Subcutaneous abdominal adipose tissue (tissue), 5 donors: ENCODE data around the gene ARID4B.

Source experiments
- H3K27ac ChIP-seq: one replicate; pipeline ENCODE4 v1.7.0; 2013; ENCODE audit warnings: low read depth, mild to moderate bottlenecking, inconsistent platforms, low read length, moderate library complexity
- H3K27me3 ChIP-seq, 5 donors: one replicate each; pipeline ENCODE4 v1.7.0; 2013; ENCODE audit warnings: low read length in 5 of 5, inconsistent platforms in 1 of 5; ENCODE audit not compliant: control insufficient read depth in 5 of 5, insufficient read depth in 4 of 5
- H3K36me3 ChIP-seq, 5 donors: one replicate each; pipeline ENCODE4 v1.7.0; 2013; ENCODE audit warnings: low read length in 5 of 5; ENCODE audit not compliant: control insufficient read depth in 5 of 5, insufficient read depth in 5 of 5
- H3K4me1 ChIP-seq, 5 donors: one replicate each; pipeline ENCODE4 v1.7.0; 2013; ENCODE audit warnings: low read length in 5 of 5, mild to moderate bottlenecking in 3 of 5, moderate library complexity in 1 of 5; ENCODE audit not compliant: control insufficient read depth in 5 of 5, insufficient read depth in 5 of 5
- H3K4me3 ChIP-seq, 5 donors: one replicate each; pipeline ENCODE4 v1.7.0; 2013; ENCODE audit warnings: low read length in 5 of 5, low read depth in 1 of 5
- H3K9ac ChIP-seq, 5 donors: one replicate each; pipeline ENCODE4 v1.7.0; 2013; ENCODE audit warnings: low read length in 5 of 5, mild to moderate bottlenecking in 4 of 5, moderate library complexity in 3 of 5
- H3K9me3 ChIP-seq, 5 donors: one replicate each; pipeline ENCODE4 v1.7.0; 2013; ENCODE audit warnings: low read length in 5 of 5; ENCODE audit not compliant: control insufficient read depth in 5 of 5
- donor health status: healthy.
- donor health status: healthy.
- donor health status: healthy.
- donor health status: healthy.
- donor health status: healthy.

Gene ARID4B

GRCh38 chr1:235129774-235130570 is 198.0 kb downstream of the ARID4B start:
- H3K27me3 ChIP-seq, result no peaks in the 10 kb centered on the region
- no peak overlapping the region for H3K9ac ChIP-seq
- no peak overlapping the region for H3K27ac ChIP-seq

GRCh38 chr1:235128456-235129328 is 199.3 kb downstream of the ARID4B start, which contains the start of gene TOMM20:
Gene TOMM20 (minus strand): TSS chr1:235128837. CDS start chr1:235128715, 122 bp downstream.
- H3K27me3 ChIP-seq, result no peaks in the 10 kb centered on the region
- H3K36me3 ChIP-seq, result peaks cover 7 to 21% (median 13%) of the 10 kb centered on the region in 5 donors
- H3K9ac ChIP-seq, result peak within 1 kb of the TSS; percentile 82 to 99 (median 94)
- peak within 1 kb of the TSS; percentile 88 to 98 (median 96) for H3K4me3 ChIP-seq
- peak within 1 kb of the TSS; percentile 90 for H3K27ac ChIP-seq
- peaks cover 0 to 27% (median 19%) of the 10 kb centered on the region in 5 donors for H3K4me1 ChIP-seq
- no peaks in the 10 kb centered on the region for H3K9me3 ChIP-seq

More at GRCh38 chr1:235129774-235130570, 198.0 kb downstream of the ARID4B start:
- H3K9me3 ChIP-seq, result no peaks in the 10 kb centered on the region
- peaks cover 7 to 29% (median 21%) of the 10 kb centered on the region in 5 donors for H3K36me3 ChIP-seq
- H3K4me3 ChIP-seq, result no peak overlapping the region
- H3K4me1 ChIP-seq, result peaks cover 0 to 26% (median 19%) of the 10 kb centered on the region in 5 donors

DNA sequence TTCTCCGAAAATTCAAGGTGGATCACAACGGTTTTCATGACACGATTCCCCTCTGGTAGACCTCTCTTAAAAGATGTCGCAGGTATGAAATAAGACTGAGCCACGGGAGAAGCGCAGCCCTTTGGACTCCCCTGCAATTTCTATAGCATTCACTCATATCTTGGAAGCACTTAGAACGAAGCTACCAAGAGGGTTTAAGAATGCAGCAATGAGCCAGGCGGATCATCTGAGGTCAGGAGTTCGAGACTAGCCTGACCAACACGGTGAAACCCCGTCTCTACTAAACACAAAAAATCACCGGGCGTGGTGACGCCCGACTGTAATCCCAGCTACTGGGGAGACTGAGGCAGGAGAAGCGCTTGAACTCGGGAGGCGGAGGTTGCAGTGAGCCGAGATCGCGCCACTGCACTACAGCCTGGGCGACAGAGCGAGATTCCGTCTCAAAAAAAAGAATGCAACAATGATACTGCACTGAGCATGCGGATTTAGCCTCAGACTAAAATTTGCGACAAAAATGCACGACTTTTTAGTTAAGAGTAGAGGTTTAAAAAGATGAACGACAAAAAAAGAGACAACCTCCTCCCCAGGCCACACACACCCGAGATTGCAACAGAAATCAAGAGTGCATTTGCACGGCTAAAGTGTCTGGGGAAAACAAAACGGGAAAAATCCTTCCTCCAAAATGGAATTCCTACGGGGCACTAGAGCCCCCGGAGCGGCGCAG is 200.1 kb downstream of the ARID4B start:
- no peaks in the 10 kb centered on the region for H3K27me3 ChIP-seq
- H3K36me3 ChIP-seq, result peaks cover 4 to 14% (median 8%) of the 10 kb centered on the region in 5 donors
- no peaks in the 10 kb centered on the region for H3K9me3 ChIP-seq
- H3K4me1 ChIP-seq, result peaks cover 0 to 32% (median 20%) of the 10 kb centered on the region in 5 donors
- peak overlapping the region; percentile 90 for H3K27ac ChIP-seq
- H3K4me3 ChIP-seq, result peak overlapping the region; percentile 83 to 98 (median 96)
- H3K9ac ChIP-seq, result peak overlapping the region; percentile 82 to 99 (median 94)

- Histone ChIP-seq H3K27ac (no peak overlapping the region), H3K4me1 (peaks cover 0 to 38% (median 22%) of the 10 kb centered on the region in 5 donors), H3K36me3 (peaks cover 2 to 13% (median 4%) of the 10 kb centered on the region in 5 donors), H3K4me3 (peak overlapping the region; percentile 83 to 98 (median 96)), H3K9me3 (no peaks in the 10 kb centered on the region), H3K9ac (peak overlapping the region; percentile 82 to 99 (median 94)), H3K27me3 (no peaks in the 10 kb centered on the region)
Measured at GRCh38 chr1:235127203-235127602, 200.8 kb downstream of the ARID4B start.

DNA sequence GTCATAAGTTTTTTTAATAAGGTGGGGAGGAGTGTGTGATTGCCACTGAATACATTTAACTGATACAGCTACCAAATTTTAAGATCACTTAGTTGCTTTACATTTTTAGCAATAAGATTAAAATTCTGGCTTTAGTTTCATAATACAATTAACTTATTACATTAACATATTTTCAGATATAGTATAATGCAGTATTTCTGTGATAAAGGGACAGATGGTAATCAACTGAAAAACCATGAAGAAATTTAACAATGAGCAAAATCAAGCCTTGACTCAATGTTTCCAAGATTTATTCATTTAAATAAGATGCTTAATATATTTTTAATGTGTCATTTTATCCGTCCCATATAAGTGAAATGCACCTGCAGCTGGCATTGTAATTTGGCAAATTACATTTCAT is 203.3 kb downstream of the ARID4B start:
- Histone ChIP-seq H3K4me3 (no peak overlapping the region), H3K27me3 (no peaks in the 10 kb centered on the region), H3K27ac (no peak overlapping the region), H3K4me1 (peaks cover 0 to 38% (median 22%) of the 10 kb centered on the region in 5 donors), H3K9ac (peak overlapping the region in 1 of 5 donors; percentile 24), H3K9me3 (no peaks in the 10 kb centered on the region), H3K36me3 (peaks cover 4 to 13% (median 8%) of the 10 kb centered on the region in 5 donors)

DNA sequence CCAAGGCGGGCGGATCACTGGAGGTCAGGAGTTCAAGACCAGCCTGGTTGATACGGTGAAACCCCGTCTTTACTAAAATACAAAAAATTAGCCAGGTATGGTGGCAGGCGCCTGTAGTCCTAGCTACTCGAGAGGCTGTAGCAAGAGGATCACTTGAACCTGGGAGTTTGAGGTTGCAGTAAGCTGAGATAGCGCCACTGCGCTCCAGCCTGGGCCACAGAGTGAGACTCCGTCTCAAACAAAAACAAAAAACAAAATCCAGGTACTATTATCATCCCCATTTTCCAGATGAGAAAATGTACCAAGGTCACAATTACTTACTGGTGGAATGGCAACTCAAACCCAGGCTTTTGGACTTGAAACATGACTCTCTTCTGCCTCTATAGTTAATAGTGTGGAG is 203.9 kb downstream of the ARID4B start:
- H3K9ac ChIP-seq, result no peak overlapping the region
- H3K4me3 ChIP-seq, result no peak overlapping the region
- H3K27ac ChIP-seq, result no peak overlapping the region
- H3K27me3 ChIP-seq, result no peaks in the 10 kb centered on the region
- peaks cover 4 to 19% (median 13%) of the 10 kb centered on the region in 5 donors for H3K36me3 ChIP-seq
- peaks cover 0 to 38% (median 21%) of the 10 kb centered on the region in 5 donors for H3K4me1 ChIP-seq
- no peaks in the 10 kb centered on the region for H3K9me3 ChIP-seq

DNA sequence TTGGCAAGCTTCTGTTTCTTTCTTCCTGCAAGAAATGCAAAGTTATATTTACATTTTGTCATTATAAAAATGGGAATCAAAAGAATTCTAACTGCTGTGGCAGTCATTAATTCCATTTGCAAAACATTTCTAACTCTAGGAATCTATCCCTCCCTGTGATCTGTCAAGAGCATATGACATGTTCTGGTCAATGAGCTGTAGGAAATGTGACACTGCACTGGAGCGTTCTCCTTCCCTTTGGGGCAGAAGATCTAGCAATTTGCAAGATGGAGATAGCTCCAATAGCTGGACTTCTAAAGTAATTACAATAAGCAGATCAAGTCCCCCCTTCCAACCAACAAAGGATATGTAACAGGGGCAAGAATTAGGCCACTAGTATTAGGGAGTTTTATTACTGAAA is 205.6 kb downstream of the ARID4B start:
- Histone ChIP-seq H3K4me3 (no peak overlapping the region), H3K9ac (no peak overlapping the region), H3K4me1 (peaks cover 0 to 26% (median 11%) of the 10 kb centered on the region in 5 donors), H3K27ac (no peak overlapping the region), H3K9me3 (no peaks in the 10 kb centered on the region), H3K36me3 (peaks cover 19 to 36% (median 29%) of the 10 kb centered on the region in 5 donors), H3K27me3 (no peaks in the 10 kb centered on the region)
